Testis (tissue), 3 donors: Measurements from ENCODE around the gene MPC1. TPM values are rescaled to one million over a fixed set of nuclear protein-coding genes. Genes with fewer than 3 reads are reported as not detected.

ENCODE experiments used
- DNase-seq: peaks from one replicate; pipeline ENCODE4 v3.0.0-alpha.2; 2019
- H3K27ac ChIP-seq, 2 donors: fragments of 200-600 bp; sonication (generic); one replicate each; pipeline ENCODE4 v1.5.1; 2019
- H3K27me3 ChIP-seq: fragments of 200-600 bp; sonication (generic); one replicate; pipeline ENCODE4 v1.5.1; 2019
- H3K36me3 ChIP-seq: fragments of 200-600 bp; sonication (generic); one replicate; pipeline ENCODE4 v1.5.1; 2017; ENCODE audit warnings: low read depth; ENCODE audit errors: missing control alignments
- H3K4me1 ChIP-seq: fragments of 200-600 bp; sonication (generic); one replicate; pipeline ENCODE4 v1.5.1; 2019
- H3K4me3 ChIP-seq, 2 donors: fragments of 200-600 bp; sonication (generic); one replicate each; pipeline ENCODE4 v1.5.1; 2017 to 2019
- H3K9me3 ChIP-seq: fragments of 200-600 bp; sonication (generic); one replicate; pipeline ENCODE4 v1.5.1; 2017
- POLR2A ChIP-seq: fragments of 450-650 bp; IDR thresholded peaks from one replicate; pipeline ENCODE4 v1.6.1; 2017; ENCODE audit warnings: antibody characterized with exemption, mild to moderate bottlenecking, moderate library complexity
- WGBS, 2 donors: methylation state at CpG; one replicate each; pipeline ENCODE4 v1.1.5; 2018; 5-methylcytosine and 5-hydroxymethylcytosine counted together
- intact Hi-C: fragments of 100-400 bp; cut with DNase I; formaldehyde crosslinking; loops from one replicate; pipeline ENCODE4 v1.15.1; 2023; ENCODE audit warnings: low total_unique reads
- polyA plus RNA-seq: library from polyadenylated mRNA; stranded (reverse); fragments of 350-450 nt; fragmentation: Illumina TruSeq; extraction: RNeasy Lipid Tissue Mini Kit (QIAGEN cat#74804); gene quantifications from one replicate; pipeline ENCODE4 v1.2.3, GENCODE V29; 2014; ENCODE audit warnings: low read depth, low replicate concordance; ENCODE audit not compliant: insufficient read depth
- total RNA-seq, 2 donors: library from RNA; depleted of rRNA; stranded (reverse); fragments of >200 nt; gene quantifications; one replicate each; pipeline ENCODE4 v1.2.3, GENCODE V29; 2016
- TF ChIP-seq, protein P1 (sequence below), 3 experiments: fragments of 450-650 bp in 2 of 3; fragments of 200-600 bp in 1 of 3; sonication (generic) in 1 of 3; IDR thresholded peaks; one replicate each; pipeline ENCODE4 v1.5.1; 2016 to 2019; ENCODE audit warnings: antibody characterized with exemption in 3 of 3, mild to moderate bottlenecking in 2 of 3, moderate library complexity in 1 of 3

MPC1 gene
- total and polyA plus RNA-seq, 3 donors from 2014 or later = 22.5 to 54.2 (median 24.0) TPM

DNA sequence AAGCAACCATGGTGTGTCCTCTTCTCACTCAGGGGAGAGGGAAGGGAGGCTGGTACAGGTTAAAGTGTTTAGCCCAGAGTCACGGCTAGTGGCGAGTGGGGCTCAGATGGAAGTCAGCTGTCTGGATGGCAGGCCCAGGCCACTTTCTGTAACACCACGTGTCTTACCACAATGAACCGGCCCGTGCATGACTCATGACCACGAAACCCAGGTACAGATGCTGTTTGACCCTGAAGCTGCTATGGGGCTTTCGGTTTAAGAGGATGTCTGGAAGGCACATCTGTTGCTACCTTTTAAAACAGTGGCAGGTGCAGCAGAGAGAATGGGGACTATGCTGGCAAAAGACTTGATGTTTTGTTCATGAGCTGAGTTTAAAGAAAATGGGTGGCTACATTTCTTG, 36.5 kb upstream of the MPC1 start:
- intact Hi-C loops = no loop called here
- WGBS, 2 donors = 95 to 100% methylated on average over 7 of the region's 7 CpGs
- no peak overlapping the region for H3K27ac ChIP-seq
- DNase-seq = no peak
- H3K4me1 ChIP-seq = no peaks in the 10 kb centered on the region
- no peak overlapping the region for H3K4me3 ChIP-seq
- no peak for TF ChIP-seq POLR2A
- TF ChIP-seq, protein P1, sequence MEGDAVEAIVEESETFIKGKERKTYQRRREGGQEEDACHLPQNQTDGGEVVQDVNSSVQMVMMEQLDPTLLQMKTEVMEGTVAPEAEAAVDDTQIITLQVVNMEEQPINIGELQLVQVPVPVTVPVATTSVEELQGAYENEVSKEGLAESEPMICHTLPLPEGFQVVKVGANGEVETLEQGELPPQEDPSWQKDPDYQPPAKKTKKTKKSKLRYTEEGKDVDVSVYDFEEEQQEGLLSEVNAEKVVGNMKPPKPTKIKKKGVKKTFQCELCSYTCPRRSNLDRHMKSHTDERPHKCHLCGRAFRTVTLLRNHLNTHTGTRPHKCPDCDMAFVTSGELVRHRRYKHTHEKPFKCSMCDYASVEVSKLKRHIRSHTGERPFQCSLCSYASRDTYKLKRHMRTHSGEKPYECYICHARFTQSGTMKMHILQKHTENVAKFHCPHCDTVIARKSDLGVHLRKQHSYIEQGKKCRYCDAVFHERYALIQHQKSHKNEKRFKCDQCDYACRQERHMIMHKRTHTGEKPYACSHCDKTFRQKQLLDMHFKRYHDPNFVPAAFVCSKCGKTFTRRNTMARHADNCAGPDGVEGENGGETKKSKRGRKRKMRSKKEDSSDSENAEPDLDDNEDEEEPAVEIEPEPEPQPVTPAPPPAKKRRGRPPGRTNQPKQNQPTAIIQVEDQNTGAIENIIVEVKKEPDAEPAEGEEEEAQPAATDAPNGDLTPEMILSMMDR (IDR thresholded peaks at IDR 0.05) = no peak
- H3K36me3 ChIP-seq = no peaks in the 10 kb centered on the region
- H3K27me3 ChIP-seq = no peaks in the 10 kb centered on the region
- no peaks in the 10 kb centered on the region for H3K9me3 ChIP-seq

- H3K9me3 ChIP-seq = no peaks in the 10 kb centered on the region
- no peaks in the 10 kb centered on the region for H3K36me3 ChIP-seq
- no peaks in the 10 kb centered on the region for H3K4me1 ChIP-seq
- no peak overlapping the region for H3K4me3 ChIP-seq
- DNase-seq = no peak
- WGBS, 2 donors = 92 to 94% methylated on average over 9 of the region's 9 CpGs
- H3K27me3 ChIP-seq = no peaks in the 10 kb centered on the region
- intact Hi-C loops = no loop called here
- no peak for TF ChIP-seq POLR2A
- TF ChIP-seq, protein P1 (IDR thresholded peaks at IDR 0.05) = no peak
- H3K27ac ChIP-seq = no peak overlapping the region
Measured at GRCh38 chr6:166418691-166419143, 36.0 kb upstream of the MPC1 start.

- no peak for DNase-seq
- 94% methylated on average over 6 of the region's 6 CpGs for WGBS, 2 donors
- Histone ChIP-seq H3K27me3 (no peaks in the 10 kb centered on the region), H3K27ac (no peak overlapping the region), H3K4me1 (no peaks in the 10 kb centered on the region), H3K36me3 (no peaks in the 10 kb centered on the region), H3K9me3 (no peaks in the 10 kb centered on the region), H3K4me3 (no peak overlapping the region)
- intact Hi-C loops = no loop called here
- no peak for TF ChIP-seq POLR2A
- TF ChIP-seq, protein P1 (IDR thresholded peaks at IDR 0.05) = no peak
Measured at GRCh38 chr6:166417285-166417691, 34.5 kb upstream of the MPC1 start.

GRCh38 chr6:166415833-166416347, 33.1 kb upstream of the MPC1 start:
- H3K27ac ChIP-seq = no peak overlapping the region

More at GRCh38 chr6:166415833-166416347, 33.1 kb upstream of the MPC1 start:
- no peaks in the 10 kb centered on the region for H3K4me1 ChIP-seq
- H3K36me3 ChIP-seq = no peaks in the 10 kb centered on the region
- TF ChIP-seq, protein P1 (IDR thresholded peaks at IDR 0.05) = no peak
- no peak for TF ChIP-seq POLR2A
- intact Hi-C loops = no loop called here
- no peak overlapping the region for H3K4me3 ChIP-seq
- no peak for DNase-seq
- no peaks in the 10 kb centered on the region for H3K9me3 ChIP-seq
- WGBS, 2 donors = 71 to 80% methylated on average over 5 of the region's 5 CpGs
- no peaks in the 10 kb centered on the region for H3K27me3 ChIP-seq
